ENCODE results near the gene PIGO. TPM values are rescaled to one million over a fixed set of nuclear protein-coding genes. Genes with fewer than 3 reads are reported as not detected.

PIGO gene
- total and polyA plus RNA-seq, 2 of the 4 experiments (the other 2 are of a cell fraction): 9.3 to 18.2 TPM

DNA sequence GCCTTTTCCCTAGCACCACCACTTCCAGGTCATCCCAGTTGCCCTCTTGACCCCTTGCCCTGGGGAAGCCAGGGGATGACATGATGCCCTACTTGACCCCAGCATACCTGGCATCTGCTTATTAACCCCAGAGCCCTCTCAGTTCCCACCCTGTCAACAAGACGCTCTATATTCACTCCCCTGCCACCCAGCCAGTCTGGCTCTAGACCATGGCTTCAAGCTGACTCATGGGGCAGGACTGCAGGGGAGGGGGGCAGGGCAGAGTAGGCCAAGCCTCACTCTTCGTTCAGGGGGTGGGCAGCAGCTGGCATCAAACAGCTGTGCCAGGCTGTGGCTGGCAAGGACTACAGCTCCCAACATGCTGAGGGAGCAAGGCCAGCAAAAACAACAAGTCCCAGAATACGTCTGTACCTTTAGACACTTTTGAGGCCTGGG, 14.0 kb upstream of the PIGO start (continued):
- peak; percentile 29; the same call in 1 of the 2 replicates for TF ChIP-seq MAZ (IDR thresholded peaks at IDR 0.05; ENCODE audit: borderline replicate concordance, low read depth, low read length)

DNA sequence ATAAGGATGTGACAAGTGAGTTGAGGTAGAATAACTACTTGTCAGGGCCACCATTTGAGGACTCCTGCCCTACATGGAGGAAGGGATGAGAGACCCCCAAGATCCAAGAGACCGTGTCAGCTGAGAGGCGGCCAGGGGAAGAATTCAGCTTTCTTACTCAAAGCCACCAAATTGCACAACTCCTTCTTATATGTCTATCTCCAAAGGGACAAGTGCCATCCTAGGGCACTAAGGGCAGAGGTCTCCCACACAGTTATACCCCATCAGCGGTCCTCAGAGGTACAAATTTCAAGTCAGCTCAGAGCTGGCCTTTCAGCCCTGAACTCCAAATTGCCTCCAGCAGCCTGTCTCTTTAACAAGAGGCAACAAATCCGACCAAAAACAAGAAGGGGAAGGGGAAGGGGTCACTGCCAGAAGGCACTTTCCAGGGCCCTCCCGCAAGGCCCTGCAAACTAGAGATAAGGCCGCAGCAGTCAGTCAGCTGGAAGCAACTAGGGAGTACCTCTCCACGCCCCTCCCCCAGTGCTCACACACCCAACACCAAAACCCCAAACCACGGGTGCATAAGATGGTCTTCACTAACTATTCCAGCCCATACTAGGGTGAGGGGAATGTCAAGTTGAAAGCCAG, 12.7 kb upstream of the PIGO start:
- Histone ChIP-seq H3K4me1 (ENCODE audit: control insufficient read depth, insufficient read depth, low read length) (peaks cover 15% of the 10 kb centered on the region), H4K8ac (ENCODE audit: low read depth in 2 of 2, low read length in 2 of 2) (no peak overlapping the region), H4K91ac (ENCODE audit: insufficient read depth, low read depth, low read length) (no peak overlapping the region), H3K4me3 (ENCODE audit: insufficient read depth, low read depth, low read length) (no peak overlapping the region), H3K9ac (ENCODE audit: low read depth, low read length) (no peak overlapping the region), H4K5ac (ENCODE audit: low read depth, low read length) (no peak overlapping the region), H2AFZ (replicated peaks; ENCODE audit: low read length, poor library complexity) (no peak overlapping the region), H3K9me3 (ENCODE audit: control insufficient read depth, insufficient read depth, low read length) (no peaks in the 10 kb centered on the region), H3K14ac (replicated peaks; ENCODE audit: low read depth, low read length) (no peak overlapping the region), H3K36me3 (ENCODE audit: control insufficient read depth, insufficient read depth, low read length) (peaks cover 33% of the 10 kb centered on the region), H3K4ac (ENCODE audit: low read depth, low read length) (no peak overlapping the region), H2BK120ac (ENCODE audit: low read depth, low read length) (no peak overlapping the region), H3K27ac (ENCODE audit: insufficient read depth, low read length) (no peak overlapping the region), H3K27me3 (ENCODE audit: control insufficient read depth, insufficient read depth, low read length) (no peaks in the 10 kb centered on the region), H4K20me1 (ENCODE audit: insufficient read depth, low read length) (peaks cover 12% of the 10 kb centered on the region; the same call in 1 of the 2 replicates), H3K9me1 (ENCODE audit: insufficient read depth, low read length) (peaks cover 17% of the 10 kb centered on the region), H2BK5ac (ENCODE audit: low read depth, low read length, poor library complexity, severe bottlenecking) (no peak overlapping the region), H3K18ac (ENCODE audit: low read depth, low read length) (no peak overlapping the region), H3K79me1 (ENCODE audit: low read depth in 1 of 2, low read length in 2 of 2) (peaks cover 23 to 48% of the 10 kb centered on the region in 2 experiments; a peak in 3 of 4 replicates), H2BK15ac (ENCODE audit: low read depth, low read length) (no peak overlapping the region), H2AK9ac (replicated peaks; ENCODE audit: low read depth, low read length, poor library complexity) (no peak overlapping the region), H3K56ac (ENCODE audit: extremely low read depth, insufficient read depth, low read length) (no peak overlapping the region), H2AK5ac (ENCODE audit: low read depth, low read length) (no peak overlapping the region), H3K23ac (ENCODE audit: low read depth, low read length) (no peak overlapping the region), H2BK20ac (ENCODE audit: low read depth, low read length) (no peak overlapping the region), H3K4me2 (ENCODE audit: low read depth, low read length) (no peak overlapping the region)
- DNase-seq (no peak), ATAC-seq (ENCODE audit: low read depth) (no peak)
- BruUV-seq (replicated peaks): no TSS peak
- ChIA-PET CTCF (no interaction called here), POLR2A (ENCODE audit: unreplicated experiment) (no interaction called here)
- dilution Hi-C loops (cut with HindIII; ENCODE audit: low sequenced_read_pairs, unreplicated experiment) (no loop called here), intact Hi-C loops (cut with micrococcal nuclease) (no loop called here), in situ Hi-C loops (cut with MboI; ENCODE audit: low sequenced_read_pairs) (no loop called here)
- TF ChIP-seq MXI1 (IDR thresholded peaks at IDR 0.05; ENCODE audit: borderline replicate concordance, low read depth, low read length) (no peak), MAFK (IDR thresholded peaks at IDR 0.05; ENCODE audit: low read depth, low read length) (no peak), BHLHE40 (IDR thresholded peaks at IDR 0.05; ENCODE audit: low read depth, low read length) (no peak), RFX5 (IDR thresholded peaks at IDR 0.05; ENCODE audit: low read depth, low read length) (no peak), CHD1 (IDR thresholded peaks at IDR 0.05; ENCODE audit: low read depth, low read length) (no peak), MAZ (IDR thresholded peaks at IDR 0.05; ENCODE audit: borderline replicate concordance, low read depth, low read length) (no peak), RCOR1 (IDR thresholded peaks at IDR 0.05; ENCODE audit: insufficient replicate concordance, low read length) (no peak), CEBPB (IDR thresholded peaks at IDR 0.05; ENCODE audit: low read depth, low read length) (no peak), RAD21 (IDR thresholded peaks at IDR 0.05; ENCODE audit: low read length) (no peak), SMC3 (IDR thresholded peaks at IDR 0.05; ENCODE audit: low read depth, low read length) (no peak), NFE2L2 (IDR thresholded peaks at IDR 0.05; ENCODE audit: low read depth, low read length) (no peak), POLR2A (IDR thresholded peaks at IDR 0.05; ENCODE audit: low read depth, low read length) (no peak)
- TF ChIP-seq, protein P1, sequence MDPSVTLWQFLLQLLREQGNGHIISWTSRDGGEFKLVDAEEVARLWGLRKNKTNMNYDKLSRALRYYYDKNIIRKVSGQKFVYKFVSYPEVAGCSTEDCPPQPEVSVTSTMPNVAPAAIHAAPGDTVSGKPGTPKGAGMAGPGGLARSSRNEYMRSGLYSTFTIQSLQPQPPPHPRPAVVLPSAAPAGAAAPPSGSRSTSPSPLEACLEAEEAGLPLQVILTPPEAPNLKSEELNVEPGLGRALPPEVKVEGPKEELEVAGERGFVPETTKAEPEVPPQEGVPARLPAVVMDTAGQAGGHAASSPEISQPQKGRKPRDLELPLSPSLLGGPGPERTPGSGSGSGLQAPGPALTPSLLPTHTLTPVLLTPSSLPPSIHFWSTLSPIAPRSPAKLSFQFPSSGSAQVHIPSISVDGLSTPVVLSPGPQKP (IDR thresholded peaks at IDR 0.05; ENCODE audit: borderline replicate concordance, low read depth, low read length): no peak
- TF ChIP-seq, protein P2, sequence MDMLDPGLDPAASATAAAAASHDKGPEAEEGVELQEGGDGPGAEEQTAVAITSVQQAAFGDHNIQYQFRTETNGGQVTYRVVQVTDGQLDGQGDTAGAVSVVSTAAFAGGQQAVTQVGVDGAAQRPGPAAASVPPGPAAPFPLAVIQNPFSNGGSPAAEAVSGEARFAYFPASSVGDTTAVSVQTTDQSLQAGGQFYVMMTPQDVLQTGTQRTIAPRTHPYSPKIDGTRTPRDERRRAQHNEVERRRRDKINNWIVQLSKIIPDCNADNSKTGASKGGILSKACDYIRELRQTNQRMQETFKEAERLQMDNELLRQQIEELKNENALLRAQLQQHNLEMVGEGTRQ (IDR thresholded peaks at IDR 0.05; ENCODE audit: low read depth, low read length): no peak
- 60% methylated on average over 1 of the region's 8 CpGs; no CpG with 5 or more reads in 1 of the 2 experiments for WGBS, 2 experiments (ENCODE audit: extremely low coverage in 2 of 2, insufficient read length in 1 of 2)
